OCI-LY3 (cell line): ENCODE data around the gene OAF.

Experiments used
- CTCF ChIP-seq: fragments of 200-600, 300-600 bp; sonication (generic); IDR thresholded peaks from 2 replicates; pipeline ENCODE4 v1.5.1; 2014; ENCODE audit warnings: antibody characterized with exemption, low read length, low read depth
- EZH2phosphoT487 ChIP-seq: fragments of 200-600 bp; shearing (Covaris generic); IDR thresholded peaks from 2 replicates; pipeline ENCODE4 v1.6.1; 2018; ENCODE audit warnings: antibody characterized with exemption, mixed run types, low read depth

- TF ChIP-seq CTCF (no peak), EZH2phosphoT487 (no peak)
Observed at GRCh38 chr11:120245434-120245833, 34.6 kb downstream of the OAF start.
